Measurements from ENCODE around the gene ARHGEF1. TPM values are rescaled to one million over a fixed set of nuclear protein-coding genes. Genes with fewer than 3 reads are reported as not detected.

ARHGEF1 gene
- total RNA-seq (2014; rRNA removed; shearing (Covaris generic)), result 33.0 and 43.6 TPM in 2 replicates

- DNase-seq (ENCODE audit: low spot score), result peak; percentile 15
- in situ Hi-C loops (cut with HindIII; ENCODE audit: low sequenced_read_pairs), result no loop called here
Measured at GRCh38 chr19:41882568-41883462, at the start of gene ARHGEF1. TSS of gene ARHGEF1 (plus strand) at chr19:41883184. CDS start at chr19:41888083, 4,899 bp downstream.

GRCh38 chr19:41837981-41838708, 44.8 kb upstream of the ARHGEF1 start:
- in situ Hi-C loops (cut with HindIII; ENCODE audit: low sequenced_read_pairs), result no loop called here
- no peak for DNase-seq (ENCODE audit: low spot score)

GRCh38 chr19:41839211-41839610, 43.8 kb upstream of the ARHGEF1 start:
- no peak for DNase-seq (ENCODE audit: low spot score)
- in situ Hi-C loops (cut with HindIII; ENCODE audit: low sequenced_read_pairs), result no loop called here

GRCh38 chr19:41843371-41843770, 39.6 kb upstream of the ARHGEF1 start:
- in situ Hi-C loops (cut with HindIII; ENCODE audit: low sequenced_read_pairs), result no loop called here
- no peak for DNase-seq (ENCODE audit: low spot score)

GRCh38 chr19:41844601-41845000, 38.4 kb upstream of the ARHGEF1 start, which contains the start of gene LYPD4:
TSS of gene LYPD4 (minus strand) at chr19:41844683. CDS start at chr19:41839285, 5,398 bp downstream.
- DNase-seq (ENCODE audit: low spot score), result no peak
- in situ Hi-C loops (cut with HindIII; ENCODE audit: low sequenced_read_pairs), result no loop called here

GRCh38 chr19:41845001-41845050, 38.2 kb upstream of the ARHGEF1 start, which contains the start of gene DMRTC2:
TSS of gene DMRTC2 (plus strand) at chr19:41845042. CDS start at chr19:41847429, 2,387 bp downstream.
- in situ Hi-C loops (cut with HindIII; ENCODE audit: low sequenced_read_pairs), result no loop called here
- DNase-seq (ENCODE audit: low spot score), result no peak

GRCh38 chr19:41845051-41845590, 37.9 kb upstream of the ARHGEF1 start:
- in situ Hi-C loops (cut with HindIII; ENCODE audit: low sequenced_read_pairs), result no loop called here
- DNase-seq (ENCODE audit: low spot score), result no peak

GRCh38 chr19:41847351-41848105, 35.5 kb upstream of the ARHGEF1 start:
- in situ Hi-C loops (cut with HindIII; ENCODE audit: low sequenced_read_pairs), result no loop called here
- DNase-seq (ENCODE audit: low spot score), result no peak

- in situ Hi-C loops (cut with HindIII; ENCODE audit: low sequenced_read_pairs), result no loop called here
- no peak for DNase-seq (ENCODE audit: low spot score)
Measured at GRCh38 chr19:41848666-41849065, 34.3 kb upstream of the ARHGEF1 start.

GRCh38 chr19:41849067-41849466, 33.9 kb upstream of the ARHGEF1 start:
- in situ Hi-C loops (cut with HindIII; ENCODE audit: low sequenced_read_pairs), result no loop called here
- DNase-seq (ENCODE audit: low spot score), result no peak

- in situ Hi-C loops (cut with HindIII; ENCODE audit: low sequenced_read_pairs), result no loop called here
Measured at GRCh38 chr19:41850381-41850780, 32.6 kb upstream of the ARHGEF1 start.

GRCh38 chr19:41851456-41851855, 31.5 kb upstream of the ARHGEF1 start:
- no peak for DNase-seq (ENCODE audit: low spot score)
- in situ Hi-C loops (cut with HindIII; ENCODE audit: low sequenced_read_pairs), result no loop called here

More at GRCh38 chr19:41850381-41850780, 32.6 kb upstream of the ARHGEF1 start:
- no peak for DNase-seq (ENCODE audit: low spot score)

GRCh38 chr19:41853344-41853743, 29.6 kb upstream of the ARHGEF1 start:
- in situ Hi-C loops (cut with HindIII; ENCODE audit: low sequenced_read_pairs), result no loop called here
- DNase-seq (ENCODE audit: low spot score), result no peak

- no peak for DNase-seq (ENCODE audit: low spot score)
- in situ Hi-C loops (cut with HindIII; ENCODE audit: low sequenced_read_pairs), result no loop called here
Measured at GRCh38 chr19:41853768-41854167, 29.2 kb upstream of the ARHGEF1 start.

GRCh38 chr19:41859213-41859617, 23.8 kb upstream of the ARHGEF1 start:
- in situ Hi-C loops (cut with HindIII; ENCODE audit: low sequenced_read_pairs), result no loop called here
- no peak for DNase-seq (ENCODE audit: low spot score)

GRCh38 chr19:41859618-41860418, 23.2 kb upstream of the ARHGEF1 start, which contains the start of gene RPS19:
TSS of gene RPS19 (plus strand) at chr19:41860255. CDS start at chr19:41860775, 520 bp downstream.
- peak; percentile 100 for DNase-seq (ENCODE audit: low spot score)
- in situ Hi-C loops (cut with HindIII; ENCODE audit: low sequenced_read_pairs), result no loop called here

GRCh38 chr19:41860419-41861115, 22.4 kb upstream of the ARHGEF1 start:
- in situ Hi-C loops (cut with HindIII; ENCODE audit: low sequenced_read_pairs), result no loop called here
- DNase-seq (ENCODE audit: low spot score), result no peak

- in situ Hi-C loops (cut with HindIII; ENCODE audit: low sequenced_read_pairs), result no loop called here
- DNase-seq (ENCODE audit: low spot score), result no peak
Measured at GRCh38 chr19:41861116-41861768, 21.7 kb upstream of the ARHGEF1 start.
